CD4-positive, alpha-beta T cell treated with Interleukin-2 at 100 ng/mL for 4 hours (primary cell): Measurements from ENCODE around the gene TAS1R3.

Source experiments
- DNase-seq: peaks from one replicate; pipeline ENCODE4 v3.0.0-alpha.2; 2020; ENCODE audit warnings: low spot score

Gene TAS1R3

GRCh38 chr1:1340791-1341548 is 9.9 kb downstream of the TAS1R3 start:
- no peak for DNase-seq

- DNase-seq = no peak
Measured at GRCh38 chr1:1341549-1342021, 10.5 kb downstream of the TAS1R3 start.

GRCh38 chr1:1342061-1342562 is 11.0 kb downstream of the TAS1R3 start:
- DNase-seq = no peak

GRCh38 chr1:1342584-1343115 is 11.6 kb downstream of the TAS1R3 start:
- DNase-seq = no peak

- DNase-seq = no peak
Measured at GRCh38 chr1:1343811-1344421, 12.8 kb downstream of the TAS1R3 start.

GRCh38 chr1:1344655-1345361 is 13.7 kb downstream of the TAS1R3 start:
- DNase-seq = peak; percentile 70

- no peak for DNase-seq
Measured at GRCh38 chr1:1345384-1345783, 14.3 kb downstream of the TAS1R3 start.

- DNase-seq = no peak
Measured at GRCh38 chr1:1345860-1346500, 14.9 kb downstream of the TAS1R3 start.

- DNase-seq = no peak
Measured at GRCh38 chr1:1346501-1346890, 15.4 kb downstream of the TAS1R3 start.

GRCh38 chr1:1347026-1347595 is 16.0 kb downstream of the TAS1R3 start:
- no peak for DNase-seq

- no peak for DNase-seq
Measured at GRCh38 chr1:1347663-1348419, 16.8 kb downstream of the TAS1R3 start.

- DNase-seq = no peak
Measured at GRCh38 chr1:1348420-1349255, 17.6 kb downstream of the TAS1R3 start.

GRCh38 chr1:1349256-1350012 is 18.4 kb downstream of the TAS1R3 start, which contains the start of gene DVL1:
TSS of gene DVL1 (minus strand) at chr1:1349418. CDS start at chr1:1349065, 353 bp downstream.
- DNase-seq = peak; percentile 65

GRCh38 chr1:1351511-1352427 is 20.7 kb downstream of the TAS1R3 start:
- DNase-seq = no peak

GRCh38 chr1:1352786-1353388 is 21.8 kb downstream of the TAS1R3 start:
- DNase-seq = no peak

GRCh38 chr1:1353389-1354151 is 22.5 kb downstream of the TAS1R3 start:
- no peak for DNase-seq
